Uterus (tissue), 2 donors: ENCODE results near the gene ASAP3.

Source experiments
- POLR2A ChIP-seq, 2 donors: fragments of 450-650 bp; IDR thresholded peaks; one replicate each; pipeline ENCODE4 v1.6.1; 2016; ENCODE audit warnings: antibody characterized with exemption in 2 of 2, mild to moderate bottlenecking in 1 of 2, moderate library complexity in 1 of 2
- TF ChIP-seq, protein P1 (sequence below), 4 experiments: fragments of 200-600 bp in 2 of 4; fragments of 450-650 bp in 2 of 4; sonication (generic) in 2 of 4; IDR thresholded peaks; one replicate each; pipeline ENCODE4 v1.5.1; 2016 to 2019; ENCODE audit warnings: antibody characterized with exemption in 4 of 4, mild to moderate bottlenecking in 2 of 4, moderate library complexity in 1 of 4

DNA sequence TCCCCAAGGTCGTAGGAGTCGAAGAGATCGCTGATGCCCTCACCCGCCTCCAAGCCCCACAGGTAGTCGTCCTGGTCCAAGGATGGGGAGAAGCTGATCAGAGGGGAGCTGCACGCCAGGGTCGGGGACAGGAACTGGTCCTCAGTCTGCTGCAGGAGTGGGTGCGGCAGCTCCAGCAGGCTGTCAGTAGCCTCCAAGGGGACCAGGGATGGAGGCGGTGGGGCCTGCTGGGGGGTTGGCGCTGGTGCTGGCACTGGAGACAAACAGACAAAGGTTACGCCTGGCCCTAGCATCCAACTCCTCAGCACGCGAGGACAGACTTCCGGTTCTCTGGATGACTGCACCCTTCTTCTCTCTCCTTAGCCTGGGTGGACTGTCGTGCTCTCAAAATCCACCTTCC, 25.9 kb upstream of the ASAP3 start:
- TF ChIP-seq POLR2A (IDR thresholded peaks at IDR 0.05), result no peak
- TF ChIP-seq, protein P1, sequence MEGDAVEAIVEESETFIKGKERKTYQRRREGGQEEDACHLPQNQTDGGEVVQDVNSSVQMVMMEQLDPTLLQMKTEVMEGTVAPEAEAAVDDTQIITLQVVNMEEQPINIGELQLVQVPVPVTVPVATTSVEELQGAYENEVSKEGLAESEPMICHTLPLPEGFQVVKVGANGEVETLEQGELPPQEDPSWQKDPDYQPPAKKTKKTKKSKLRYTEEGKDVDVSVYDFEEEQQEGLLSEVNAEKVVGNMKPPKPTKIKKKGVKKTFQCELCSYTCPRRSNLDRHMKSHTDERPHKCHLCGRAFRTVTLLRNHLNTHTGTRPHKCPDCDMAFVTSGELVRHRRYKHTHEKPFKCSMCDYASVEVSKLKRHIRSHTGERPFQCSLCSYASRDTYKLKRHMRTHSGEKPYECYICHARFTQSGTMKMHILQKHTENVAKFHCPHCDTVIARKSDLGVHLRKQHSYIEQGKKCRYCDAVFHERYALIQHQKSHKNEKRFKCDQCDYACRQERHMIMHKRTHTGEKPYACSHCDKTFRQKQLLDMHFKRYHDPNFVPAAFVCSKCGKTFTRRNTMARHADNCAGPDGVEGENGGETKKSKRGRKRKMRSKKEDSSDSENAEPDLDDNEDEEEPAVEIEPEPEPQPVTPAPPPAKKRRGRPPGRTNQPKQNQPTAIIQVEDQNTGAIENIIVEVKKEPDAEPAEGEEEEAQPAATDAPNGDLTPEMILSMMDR (IDR thresholded peaks at IDR 0.05), result no peak
